Caki2 (cell line): ENCODE data around the gene WIZ. TPM values are rescaled to one million over a fixed set of nuclear protein-coding genes. Genes with fewer than 3 reads are reported as not detected.
A peak's percentile ranks its signal among the peaks of the same experiment; 100 is the strongest.

Source experiments
- DNase-seq: peaks from one replicate; pipeline ENCODE4 v3.0.0-alpha.2; 2015; ENCODE audit warnings: low read depth
- in situ Hi-C: cut with HindIII; loops from 2 replicates; pipeline ENCODE4 v1.10.0; 2016; ENCODE audit warnings: low sequenced_read_pairs, low pct_unique_long_range_greater_than_20kb, mixed read lengths
- total RNA-seq: library from RNA; depleted of rRNA; stranded (reverse); fragments of >200 nt; shearing (Covaris generic); gene quantifications from 2 replicates; pipeline ENCODE4 v1.2.3, GENCODE V29; 2014; ENCODE audit warnings: low replicate concordance

Gene WIZ
- total RNA-seq, 1 experiment from 2014 or later: 11.5 TPM

DNA sequence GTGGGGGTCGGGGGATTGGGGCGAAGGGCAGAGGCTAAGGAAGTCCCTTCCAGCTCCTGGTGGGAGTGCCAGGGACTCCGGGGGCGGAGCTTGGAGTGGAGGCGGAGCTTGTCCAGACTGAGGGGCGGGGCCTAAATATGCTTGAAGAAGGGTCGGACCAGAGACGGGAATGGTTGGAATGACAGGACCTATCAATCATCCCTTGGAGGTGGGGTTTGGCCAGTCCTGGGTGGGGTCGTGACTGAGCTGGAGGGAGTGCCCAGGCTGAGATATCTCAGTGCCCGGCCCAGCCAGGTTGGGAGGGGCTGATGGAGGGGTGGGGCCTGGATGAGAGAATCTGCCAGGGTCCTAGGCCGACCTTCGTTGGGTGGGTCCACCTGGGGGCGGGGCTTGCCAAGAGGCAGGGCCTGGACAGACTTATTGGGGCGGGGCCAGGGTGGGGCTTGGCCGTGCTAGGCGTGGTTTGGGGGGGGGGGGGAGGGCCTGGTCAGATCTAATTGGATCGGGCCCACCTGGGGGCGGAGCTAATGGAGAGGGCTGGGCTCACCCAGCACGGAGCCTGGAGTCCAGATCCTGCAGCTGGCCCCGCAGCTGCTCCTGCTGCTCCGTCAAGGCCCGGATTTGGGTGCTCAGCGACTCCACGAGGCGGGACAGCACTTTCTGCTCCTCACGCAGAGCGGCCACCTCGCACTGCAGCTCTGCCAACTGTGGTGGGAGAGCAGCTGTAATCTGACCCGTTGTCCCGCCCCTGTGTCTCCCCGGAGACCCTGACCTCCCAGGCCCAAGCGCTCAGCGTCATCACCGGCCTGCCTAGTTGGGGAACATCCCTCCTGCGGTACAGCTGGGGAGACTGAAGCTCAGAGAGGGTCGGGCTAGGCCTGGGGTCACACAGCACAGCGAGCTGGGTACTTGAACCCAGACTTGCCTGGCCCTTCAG lies 2.6 kb upstream of the WIZ start:
- peak; percentile 98 for DNase-seq

DNA sequence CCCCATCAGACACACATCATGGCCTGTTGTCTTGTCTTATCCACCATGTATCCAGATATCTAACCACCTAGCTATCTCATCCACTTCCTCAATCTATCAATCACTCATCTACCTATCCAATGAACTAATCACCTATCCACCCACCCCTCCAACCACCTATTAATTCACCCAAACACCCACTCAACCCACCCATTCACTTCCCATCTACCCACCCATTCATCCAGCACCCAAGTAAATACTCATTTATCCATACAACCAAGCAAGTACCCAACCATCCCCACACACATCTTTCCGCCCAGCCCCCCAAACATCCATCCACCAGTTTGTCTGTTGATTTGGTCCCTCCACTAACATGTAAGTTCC lies 753 bp upstream of the WIZ start:
- in situ Hi-C loops: no loop called here
- no peak for DNase-seq

More for the DNA sequence above, 2.6 kb upstream of the WIZ start:
- in situ Hi-C loops: no loop called here

DNA sequence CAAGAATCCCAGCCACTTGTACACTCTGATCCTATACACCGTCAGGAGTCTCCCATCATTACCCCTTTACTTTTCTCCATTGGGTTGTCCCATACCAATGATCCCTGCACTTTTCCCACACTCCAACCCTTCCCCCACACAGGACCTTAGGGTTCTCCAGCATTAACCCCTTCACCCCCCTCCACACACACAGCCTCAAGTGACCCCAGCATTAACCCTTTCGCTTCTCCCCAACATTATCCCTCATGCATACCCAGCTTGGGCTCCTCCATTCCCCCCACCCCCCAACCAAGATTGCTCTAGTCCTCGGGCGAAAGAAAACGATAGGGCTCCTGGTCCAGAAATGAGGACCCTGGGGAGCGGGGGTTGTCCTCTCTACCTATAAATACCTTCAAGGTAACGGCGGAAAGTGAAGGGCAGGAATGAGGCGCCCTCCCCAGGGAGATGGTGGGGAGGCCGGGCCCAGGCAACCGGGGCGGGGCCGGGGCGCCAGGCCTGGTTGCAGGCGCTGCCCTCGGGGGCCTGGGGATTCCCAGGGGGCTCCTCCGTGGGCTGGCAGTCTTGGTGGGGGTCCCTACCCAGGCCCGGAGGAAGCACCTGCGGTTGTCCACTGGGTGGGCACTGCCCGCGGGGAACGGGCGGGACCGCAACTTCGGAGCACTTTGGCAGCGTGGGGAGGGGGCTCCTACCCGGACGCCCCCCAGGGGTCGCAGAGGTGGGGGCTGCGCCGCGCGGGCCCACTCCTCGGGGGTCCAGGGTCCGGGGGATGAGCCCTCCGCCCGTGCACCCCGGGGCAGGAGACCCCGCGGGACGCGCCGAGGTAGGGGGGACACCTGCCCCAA lies 757 bp downstream of the WIZ start:
- in situ Hi-C loops: no loop called here
- no peak for DNase-seq

DNA sequence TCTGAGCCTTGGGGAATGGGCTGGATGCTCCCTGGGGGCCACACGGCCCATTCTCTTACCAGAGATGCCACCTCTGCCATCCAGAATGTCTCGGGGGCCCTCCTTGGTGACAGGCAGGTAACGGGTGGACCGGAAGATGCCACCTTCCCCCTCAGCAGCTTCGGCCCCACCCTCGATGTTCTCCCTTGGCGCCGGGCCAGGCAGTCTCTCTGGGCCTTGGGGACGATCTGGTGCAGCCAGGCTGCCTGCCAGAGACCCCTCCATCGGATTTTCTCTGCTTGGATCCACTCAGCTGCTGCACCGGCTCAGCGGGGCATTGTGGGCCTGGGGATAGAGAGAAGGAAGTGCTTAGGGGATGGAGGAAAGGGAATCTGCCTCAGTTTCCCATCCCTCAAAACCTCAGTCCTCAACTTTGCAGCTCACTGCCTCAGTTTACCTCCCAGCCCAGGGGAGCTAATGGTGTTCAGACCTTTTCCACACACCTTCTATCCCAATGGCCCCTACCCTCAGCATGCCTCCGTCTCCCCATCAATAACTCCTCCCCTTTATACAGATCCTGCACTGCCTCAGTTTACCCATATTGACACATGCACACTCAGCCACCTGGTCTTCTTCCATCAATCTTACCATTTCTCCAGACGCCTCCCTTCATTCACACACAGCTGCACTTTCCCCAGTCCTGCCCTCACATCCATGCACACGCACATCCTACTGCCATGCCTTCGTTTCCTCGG lies 1.5 kb downstream of the WIZ start:
- no peak for DNase-seq
- in situ Hi-C loops: no loop called here

DNA sequence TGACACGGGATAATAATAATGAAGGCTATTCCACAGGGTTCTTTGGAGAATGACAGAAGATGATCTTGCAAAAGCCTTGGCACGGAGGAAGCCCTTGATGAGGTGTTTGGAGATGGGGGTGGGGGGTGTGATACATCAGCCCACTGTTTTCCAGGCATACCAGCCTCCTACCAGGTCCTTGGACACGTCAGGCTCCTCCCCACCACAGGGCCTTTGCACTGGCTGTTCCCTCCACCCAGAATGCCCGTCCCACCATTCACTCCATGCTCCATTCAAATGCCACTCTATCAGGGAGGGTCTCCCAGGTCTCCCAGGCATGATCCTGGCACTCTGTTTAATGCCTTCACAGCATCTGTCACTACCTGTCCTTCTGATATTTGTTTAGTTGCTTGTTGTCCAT lies 2.7 kb downstream of the WIZ start:
- DNase-seq: no peak
- in situ Hi-C loops: no loop called here

DNA sequence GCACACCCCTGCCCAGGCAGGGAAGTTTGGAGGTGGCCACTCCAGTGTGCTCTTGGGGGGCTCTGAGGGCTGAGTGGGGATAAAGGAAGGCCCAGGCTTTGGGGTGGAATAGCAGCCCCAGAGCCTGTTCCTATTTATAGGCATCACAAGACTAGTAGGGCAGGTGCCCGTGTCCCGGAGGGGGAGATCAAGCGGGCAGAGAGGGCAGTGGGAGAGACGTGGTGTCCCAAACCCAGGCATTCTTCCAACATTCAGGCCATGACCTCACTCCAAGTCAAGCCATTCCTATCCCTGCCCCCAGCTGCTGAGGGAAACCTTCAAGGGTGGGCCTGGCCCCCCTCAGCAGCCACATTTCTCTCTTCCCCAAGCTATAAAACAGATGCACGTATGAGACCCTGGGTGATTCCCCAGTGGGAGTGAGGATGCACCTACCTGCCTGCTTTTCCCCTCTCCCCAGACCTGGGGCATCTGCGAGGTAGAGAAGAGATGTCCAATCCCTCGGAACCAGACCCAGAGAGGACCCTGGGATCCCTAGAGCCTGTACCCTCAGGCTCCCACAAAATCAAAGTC lies 3.9 kb downstream of the WIZ start:
- no peak for DNase-seq
- in situ Hi-C loops: no loop called here

DNA sequence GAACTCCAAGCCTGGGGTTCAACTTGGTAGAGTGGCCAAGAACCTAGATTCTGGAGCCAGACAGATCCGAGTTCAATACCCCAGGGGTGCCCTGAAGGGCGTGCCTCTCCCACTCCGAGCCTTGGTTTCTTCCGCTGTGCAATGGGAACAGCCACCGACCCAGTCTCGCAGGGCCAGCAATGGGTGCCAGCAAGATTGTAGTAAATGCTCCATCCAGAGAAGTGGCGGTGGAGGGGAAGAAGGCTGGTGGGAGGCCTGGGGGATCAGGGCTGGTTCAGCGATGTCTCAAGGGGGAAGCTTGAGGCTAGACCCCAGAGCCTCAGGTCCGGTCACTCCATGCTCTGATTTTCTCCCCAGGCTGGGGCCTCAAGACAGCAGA lies 4.5 kb downstream of the WIZ start:
- no peak for DNase-seq
- in situ Hi-C loops: no loop called here

DNA sequence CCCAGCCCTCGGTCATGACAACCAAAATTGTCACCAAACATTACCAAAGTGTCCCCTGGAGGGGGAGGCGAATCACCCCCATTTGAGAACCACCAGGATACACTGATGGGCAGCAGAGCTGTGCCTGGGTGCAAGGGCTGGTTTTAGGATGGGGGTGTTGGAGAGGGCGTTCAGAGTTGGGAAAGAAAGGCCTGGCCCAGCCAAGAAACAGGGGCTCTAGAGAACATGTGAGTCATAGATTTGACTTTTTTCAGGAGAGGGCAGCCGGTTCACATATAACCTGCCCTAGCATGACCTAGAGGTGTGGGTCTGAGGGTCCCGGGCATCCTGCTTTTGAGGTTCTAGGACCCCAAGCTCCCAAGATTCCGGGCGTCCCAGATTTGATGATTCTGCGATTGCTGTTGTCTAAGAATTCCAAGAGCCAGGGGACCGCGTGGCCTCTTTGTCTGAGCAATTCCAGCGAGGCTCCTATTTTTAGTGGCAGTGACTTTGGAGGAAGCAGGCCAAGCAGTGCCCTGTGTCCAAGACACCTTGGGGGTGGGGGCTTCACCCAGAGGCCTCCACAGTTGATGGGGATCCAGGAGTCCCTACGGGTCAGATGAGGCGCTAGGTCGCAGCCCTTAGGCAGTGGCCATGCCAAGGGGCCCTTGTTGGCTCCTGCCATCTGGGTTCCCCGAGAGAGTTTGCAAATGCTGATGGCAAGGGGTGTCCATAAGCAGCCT lies 5.1 kb downstream of the WIZ start:
- in situ Hi-C loops: no loop called here
- no peak for DNase-seq

DNA sequence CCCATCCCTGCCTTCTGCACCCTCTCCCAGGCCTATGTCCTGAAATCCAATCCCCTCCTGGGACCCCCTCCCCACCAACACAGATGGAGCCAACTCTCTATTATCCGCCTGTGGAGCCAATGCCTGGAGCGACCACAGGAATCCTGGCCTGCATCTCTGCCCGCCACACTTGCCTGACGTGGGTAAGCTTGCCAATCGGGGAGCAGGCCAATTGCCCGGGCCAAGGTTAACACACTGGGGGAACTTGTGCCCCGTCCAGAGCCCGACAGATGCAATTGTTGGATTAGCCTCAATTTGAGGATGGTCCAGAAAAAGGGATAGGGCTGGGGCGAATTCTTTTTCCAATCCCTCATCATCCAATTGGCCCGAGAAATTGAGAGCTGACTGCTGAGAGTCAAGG lies 5.9 kb downstream of the WIZ start:
- in situ Hi-C loops: no loop called here
- no peak for DNase-seq

DNA sequence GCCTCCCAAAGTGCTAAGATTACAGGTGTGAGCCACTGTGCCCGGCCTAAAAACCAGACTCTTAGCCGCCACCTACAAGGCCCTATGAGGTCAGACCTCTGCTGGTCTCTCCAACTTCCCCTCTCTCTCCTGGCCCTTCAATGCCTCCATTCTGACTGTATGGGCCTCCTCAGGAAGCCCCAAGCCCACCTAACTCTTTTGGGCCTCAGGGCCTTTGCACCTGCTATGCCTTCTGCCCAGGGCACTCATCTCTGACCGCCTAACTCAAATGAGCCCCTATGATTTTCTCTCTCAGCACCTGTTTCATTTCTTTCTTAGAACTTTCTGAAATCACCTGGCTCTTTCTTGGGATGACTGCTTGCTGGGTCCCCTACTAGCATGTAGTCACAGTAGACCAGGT lies 6.4 kb downstream of the WIZ start:
- in situ Hi-C loops: no loop called here
- DNase-seq: no peak

DNA sequence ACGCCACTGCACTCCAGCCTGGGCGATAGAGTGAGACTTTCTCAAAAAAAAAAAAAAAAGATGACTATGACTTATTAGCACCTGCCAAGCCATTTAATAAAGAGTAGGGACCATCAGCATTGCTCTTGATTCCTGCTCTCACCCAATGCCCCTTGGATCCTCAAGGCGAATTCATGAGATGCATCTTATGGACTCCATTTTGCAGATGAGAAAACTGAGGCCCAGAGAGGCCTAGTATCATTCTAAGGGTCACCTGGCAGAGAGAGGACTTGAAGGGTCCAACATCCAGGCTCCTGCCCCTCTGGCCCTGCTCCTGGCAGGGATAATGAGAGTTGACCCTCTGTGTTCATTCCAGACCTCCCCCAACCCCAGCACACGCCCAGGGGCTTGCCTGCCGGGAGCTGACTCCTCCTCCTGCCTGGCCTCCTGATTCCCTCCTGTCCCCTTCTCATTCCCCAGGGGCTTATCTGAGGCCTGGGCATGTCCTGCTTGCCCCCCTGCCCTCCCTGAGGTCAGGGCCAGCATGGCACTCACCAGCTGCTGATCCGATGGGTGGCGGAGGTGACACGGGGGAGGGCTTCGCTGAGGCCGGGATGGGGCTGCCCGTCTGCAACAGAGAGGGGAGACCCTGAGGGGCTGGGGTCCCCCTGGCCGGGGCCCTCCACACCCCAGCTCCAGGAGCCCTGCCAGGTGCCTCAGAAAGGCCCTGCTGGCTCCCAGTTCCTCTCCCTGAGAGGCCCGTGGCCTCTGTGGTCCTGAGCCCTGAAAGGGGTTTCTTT lies 7.4 kb downstream of the WIZ start:
- in situ Hi-C loops: no loop called here
- DNase-seq: no peak

DNA sequence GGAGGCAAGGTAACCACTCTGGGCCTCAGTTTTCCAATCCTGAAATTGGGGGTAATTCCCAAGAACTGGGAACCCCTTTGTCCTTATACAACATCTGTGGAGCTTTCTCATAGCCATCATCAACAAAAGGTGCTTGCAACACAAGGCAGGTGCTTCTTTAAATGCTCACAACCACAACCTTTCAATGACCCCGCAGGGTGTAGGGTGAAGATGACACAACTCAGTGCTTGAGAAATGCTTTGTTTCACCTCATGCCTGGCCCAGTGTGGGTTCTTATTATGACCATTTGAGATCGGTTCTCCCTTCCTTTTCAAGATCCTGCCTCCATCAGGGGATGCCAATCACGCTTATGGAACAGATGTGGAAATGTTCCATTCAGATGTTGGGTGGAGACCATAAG lies 8.4 kb downstream of the WIZ start:
- in situ Hi-C loops: no loop called here
- DNase-seq: no peak

DNA sequence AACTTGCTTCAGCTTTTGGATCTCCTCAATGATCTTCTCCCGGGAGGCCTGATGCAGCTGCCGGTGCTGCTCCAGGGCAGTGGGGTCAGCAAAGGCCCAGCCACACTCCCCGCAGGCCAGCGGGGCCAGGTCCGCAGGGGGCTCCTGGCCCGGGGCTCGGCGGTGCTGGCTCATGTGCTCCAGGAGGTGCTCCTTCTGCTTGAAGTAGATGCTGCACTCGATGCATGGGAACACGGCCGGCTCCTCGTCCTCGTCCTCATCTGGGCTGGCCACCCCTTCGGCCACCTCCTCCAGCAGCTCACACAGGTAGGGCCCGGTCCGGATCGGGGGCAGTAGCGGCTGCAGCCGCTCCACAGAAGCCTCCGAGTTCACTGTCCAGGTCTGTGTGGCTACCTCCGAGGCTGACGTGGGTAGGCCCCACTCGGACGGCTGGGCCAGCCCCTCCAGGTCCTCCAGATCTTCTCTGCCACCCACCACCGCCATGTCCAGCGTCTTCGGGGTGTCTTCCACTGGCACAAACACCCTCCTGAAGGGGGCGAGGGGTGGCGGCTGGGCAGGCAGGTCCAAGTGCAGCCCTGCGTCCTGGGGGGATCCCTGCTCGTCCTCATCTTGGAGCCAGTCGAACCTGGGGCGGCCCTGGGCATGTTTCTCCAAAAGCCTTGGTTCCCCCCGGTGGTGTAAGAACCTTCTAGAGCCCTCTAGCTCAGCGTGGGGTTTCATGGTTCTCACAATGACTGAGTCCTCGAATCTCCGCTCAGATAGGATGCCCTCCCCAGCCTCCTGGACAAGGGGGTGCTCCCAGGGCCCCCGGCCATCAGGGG lies 9.7 kb downstream of the WIZ start:
- no peak for DNase-seq
- in situ Hi-C loops: no loop called here

DNA sequence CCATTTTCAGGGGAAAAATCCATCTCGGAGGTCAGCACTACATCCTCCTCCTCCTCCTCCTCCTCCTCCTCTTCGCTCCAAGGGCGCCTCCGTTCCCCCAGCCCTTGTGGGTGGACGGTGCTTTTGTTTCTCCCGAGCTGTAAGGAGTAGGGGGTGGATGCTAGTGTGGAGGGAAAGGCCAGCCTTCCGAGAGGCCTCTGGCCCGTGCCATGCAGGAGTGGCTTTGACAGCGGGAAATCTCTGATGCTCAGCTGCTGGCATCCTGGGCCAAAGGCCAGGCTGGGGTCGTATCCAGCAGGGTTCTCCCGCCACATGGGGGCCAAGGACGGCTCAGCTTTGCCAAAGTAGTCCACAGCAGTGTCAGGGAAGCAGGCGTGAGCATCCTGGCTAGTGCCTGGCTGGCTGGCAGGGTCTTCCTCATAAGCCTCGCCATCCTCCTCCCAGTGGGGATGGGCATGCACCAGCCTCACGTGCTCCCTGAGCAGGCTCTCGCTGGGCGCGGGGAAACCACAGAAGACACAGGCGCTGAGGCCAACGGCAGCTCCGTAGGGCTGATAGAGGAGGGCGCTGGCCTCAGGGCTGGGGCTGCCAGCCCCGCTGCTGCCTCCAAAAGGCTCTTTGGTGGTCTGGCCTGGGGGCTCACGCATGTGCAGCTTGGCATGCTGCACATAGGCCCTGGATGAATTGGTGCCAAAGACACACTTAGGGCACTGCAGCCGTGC lies 10.5 kb downstream of the WIZ start:
- in situ Hi-C loops: no loop called here
- DNase-seq: no peak

DNA sequence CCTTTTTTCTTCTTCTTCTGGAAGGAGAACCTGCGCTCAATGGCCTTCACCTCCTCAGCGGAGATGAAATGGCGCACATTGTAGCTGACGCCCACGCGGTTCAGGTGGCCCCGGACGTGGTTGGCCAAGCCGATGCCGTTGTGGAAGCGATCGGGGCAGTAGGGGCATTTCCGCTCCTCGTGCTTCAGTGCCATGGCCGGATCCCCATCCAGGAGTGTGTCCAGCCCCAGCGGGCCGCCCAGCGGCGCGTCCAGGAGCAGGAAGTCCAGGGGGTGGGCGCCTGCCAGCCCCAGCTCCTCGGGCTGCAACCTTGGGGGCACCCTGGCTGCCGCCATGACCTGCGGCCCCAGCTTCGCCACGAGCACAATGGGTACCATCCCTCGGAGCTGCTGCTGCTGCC lies 11.2 kb downstream of the WIZ start:
- in situ Hi-C loops: no loop called here
- no peak for DNase-seq

DNA sequence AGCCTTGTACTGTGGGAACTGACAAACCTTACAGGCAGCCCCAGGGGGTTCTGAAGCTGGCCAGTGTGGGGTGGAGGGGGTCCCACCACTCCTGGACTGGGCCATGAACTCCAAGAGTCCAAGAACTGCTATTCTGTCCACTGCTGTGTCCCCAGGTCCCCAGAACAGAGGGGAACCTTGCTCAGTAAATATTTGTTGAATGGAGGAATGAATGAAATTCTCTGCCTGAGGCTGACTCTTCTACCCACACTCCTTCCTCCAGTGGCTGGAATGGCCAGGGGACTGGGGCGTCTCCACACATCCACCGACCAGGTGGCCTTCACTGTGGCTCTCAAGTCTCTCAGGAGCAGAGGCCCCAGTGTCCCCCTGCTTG lies 11.6 kb downstream of the WIZ start:
- in situ Hi-C loops: no loop called here
- no peak for DNase-seq
